CD4-positive, alpha-beta T cell treated with Interleukin-21 for 1 hour (primary cell): ENCODE results near the gene LAMC3.

Experiments used
- DNase-seq: peaks from one replicate; pipeline ENCODE4 v3.0.0-alpha.2; 2020

The LAMC3 gene

DNA sequence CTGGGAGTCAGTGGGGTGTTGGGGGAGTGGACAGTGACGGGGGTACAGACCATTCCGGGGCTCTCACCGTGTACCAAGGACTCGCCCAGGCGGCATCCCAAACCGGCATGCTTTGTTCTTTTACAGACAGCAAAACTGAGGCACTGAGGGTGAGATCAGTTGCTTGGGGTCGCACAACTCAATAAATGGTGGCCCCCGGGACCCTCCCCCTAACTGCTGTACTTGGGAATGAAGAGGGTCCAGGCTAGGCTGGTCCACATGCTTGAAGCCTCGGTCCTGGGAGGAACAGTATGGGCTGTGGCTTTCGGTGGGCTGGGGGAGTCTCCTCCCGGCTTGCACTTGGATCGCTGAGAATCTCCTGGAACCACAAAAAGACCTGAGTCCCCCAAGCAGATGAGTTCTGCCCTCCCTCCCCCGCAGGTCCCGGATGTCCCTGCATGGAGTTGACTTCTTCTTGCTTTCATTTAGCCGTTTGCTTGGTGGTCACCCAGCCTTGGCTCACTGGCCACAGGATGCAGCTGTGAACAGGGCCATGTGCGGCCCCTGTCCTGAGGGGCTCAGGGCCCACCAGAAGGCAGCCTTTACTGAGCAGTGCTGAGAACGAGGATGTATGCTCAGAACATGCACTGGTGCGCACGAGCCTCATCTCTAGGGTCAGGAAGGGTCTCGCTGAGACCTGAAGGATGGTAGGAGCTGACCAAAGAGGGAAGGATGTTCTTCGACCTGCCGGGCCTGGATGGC is 4.2 kb downstream of the LAMC3 start:
- no peak for DNase-seq

DNA sequence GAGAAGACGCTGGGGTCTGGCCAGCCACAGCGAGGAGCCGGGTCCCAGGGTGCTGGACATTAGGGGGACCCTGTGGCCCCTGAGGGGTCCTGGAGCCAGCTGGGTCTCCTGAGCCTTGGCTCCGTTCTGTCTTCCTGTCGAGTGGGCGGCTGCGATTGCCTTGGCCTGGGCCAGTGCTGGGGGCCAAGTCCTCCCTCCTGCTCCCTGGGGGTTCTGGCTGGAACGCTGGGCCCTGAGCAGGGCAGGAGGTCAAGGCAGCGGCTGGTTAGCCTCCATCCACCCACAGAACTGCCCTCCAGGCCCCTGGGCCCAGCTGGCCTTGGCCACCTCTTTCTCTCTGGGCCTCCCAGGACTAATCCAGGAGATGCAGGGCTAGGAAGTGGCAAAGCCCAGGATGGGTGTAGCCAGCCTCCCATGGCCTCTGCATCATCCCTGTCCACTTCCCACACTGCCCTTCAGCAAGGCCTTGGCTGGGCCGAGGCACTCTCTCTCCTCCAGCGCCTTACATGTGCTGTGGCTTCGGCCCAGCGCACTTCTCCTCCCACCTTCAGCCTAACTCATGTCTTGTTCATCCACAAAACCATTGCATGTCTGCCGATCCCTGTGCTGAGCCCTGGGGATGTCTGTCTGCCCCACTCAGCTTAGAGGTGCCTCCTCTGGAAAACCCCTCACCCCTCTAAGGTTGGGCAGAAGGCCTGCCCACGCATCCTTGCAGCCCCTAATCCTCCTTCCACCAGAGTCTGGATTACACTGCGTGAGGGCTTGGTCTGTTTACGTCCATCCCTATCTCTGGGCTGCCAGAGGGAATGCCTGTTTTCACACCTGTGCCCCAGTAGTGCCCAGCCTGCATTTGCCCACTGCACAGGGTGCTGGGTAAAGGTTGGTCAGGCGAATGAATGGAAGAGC is 5.0 kb downstream of the LAMC3 start:
- no peak for DNase-seq

DNA sequence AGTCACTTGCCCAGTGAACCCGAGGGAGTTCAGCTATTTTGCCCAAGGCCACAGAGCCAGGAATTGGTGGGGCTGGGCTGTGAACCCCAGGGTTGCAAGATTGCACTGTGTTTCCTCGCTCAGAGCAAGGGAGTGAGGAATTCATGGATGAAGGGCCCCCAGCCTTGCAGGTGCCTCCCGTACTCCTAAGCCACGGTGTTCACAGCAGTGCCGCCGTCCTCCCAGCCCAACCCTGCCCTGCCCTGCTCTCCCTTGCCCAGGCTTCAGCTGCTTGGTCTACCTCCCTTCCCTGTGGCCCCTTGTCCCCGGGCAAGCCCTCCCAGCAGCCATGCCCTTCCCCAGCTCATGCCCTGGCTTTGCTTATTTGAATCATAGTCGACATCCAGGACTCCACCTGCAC is 6.1 kb downstream of the LAMC3 start:
- DNase-seq, result no peak

DNA sequence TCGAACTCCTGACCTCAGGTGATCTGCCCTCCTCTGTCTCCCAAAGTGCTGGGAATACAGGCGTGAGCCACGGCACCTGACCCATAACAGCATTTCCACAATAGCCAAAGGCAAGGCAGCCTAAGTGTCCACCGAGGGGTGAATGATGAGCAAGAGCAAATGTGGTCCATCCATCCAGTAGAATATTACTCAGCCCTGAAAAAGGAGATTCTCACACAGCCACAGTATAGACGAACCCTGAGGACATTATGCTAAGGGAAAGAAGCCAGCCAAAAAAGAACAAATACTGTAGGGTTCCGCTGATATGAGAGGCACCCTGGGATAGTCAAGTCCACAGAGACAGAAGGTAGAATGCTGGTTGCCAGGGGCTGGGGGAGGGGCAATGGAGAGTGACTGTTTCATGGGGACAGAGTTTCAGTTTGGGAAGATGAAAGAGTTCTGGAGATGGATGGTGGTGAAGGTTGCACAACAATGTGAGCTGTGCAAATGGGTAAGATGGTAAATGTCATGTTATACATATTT is 7.0 kb downstream of the LAMC3 start:
- DNase-seq, result no peak

DNA sequence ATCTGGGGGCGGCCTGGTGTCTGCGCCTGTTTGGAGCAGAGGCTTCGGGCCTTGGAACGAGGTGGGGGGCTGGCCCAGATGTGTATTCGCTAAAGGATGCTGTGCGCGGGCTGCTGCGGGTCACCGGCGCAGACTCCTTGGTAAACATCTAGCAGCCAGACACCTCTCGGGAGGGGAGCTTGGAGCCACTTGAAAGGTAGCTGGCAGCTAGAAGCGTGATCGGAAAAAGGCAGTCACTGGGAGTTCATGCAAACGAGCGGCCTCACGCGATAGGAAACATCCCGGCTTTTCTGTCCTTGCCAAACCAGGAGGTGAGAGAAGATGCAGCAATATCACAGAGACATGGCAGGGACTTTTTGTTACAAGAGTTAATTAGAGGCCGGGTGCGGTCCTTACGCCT is 8.1 kb downstream of the LAMC3 start:
- no peak for DNase-seq

DNA sequence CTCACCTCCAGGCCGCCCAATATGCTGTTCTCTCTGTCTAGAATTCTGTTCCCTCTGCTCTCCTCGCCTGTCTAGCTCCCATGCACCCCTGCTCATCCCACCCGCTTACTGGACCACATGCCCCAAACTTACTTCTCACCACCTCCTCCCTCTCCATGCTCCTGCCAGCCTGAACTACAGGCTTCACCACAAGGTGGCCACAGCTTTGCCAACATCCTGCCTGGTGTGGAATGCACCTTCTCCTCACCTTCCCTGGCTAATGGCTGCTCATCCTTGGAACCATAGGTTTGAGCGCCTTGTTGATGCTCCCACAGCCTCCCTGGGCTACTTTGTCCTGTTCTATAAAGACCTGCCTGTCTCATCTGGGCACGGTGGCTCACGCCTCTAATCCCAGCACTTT is 9.6 kb downstream of the LAMC3 start:
- no peak for DNase-seq

DNA sequence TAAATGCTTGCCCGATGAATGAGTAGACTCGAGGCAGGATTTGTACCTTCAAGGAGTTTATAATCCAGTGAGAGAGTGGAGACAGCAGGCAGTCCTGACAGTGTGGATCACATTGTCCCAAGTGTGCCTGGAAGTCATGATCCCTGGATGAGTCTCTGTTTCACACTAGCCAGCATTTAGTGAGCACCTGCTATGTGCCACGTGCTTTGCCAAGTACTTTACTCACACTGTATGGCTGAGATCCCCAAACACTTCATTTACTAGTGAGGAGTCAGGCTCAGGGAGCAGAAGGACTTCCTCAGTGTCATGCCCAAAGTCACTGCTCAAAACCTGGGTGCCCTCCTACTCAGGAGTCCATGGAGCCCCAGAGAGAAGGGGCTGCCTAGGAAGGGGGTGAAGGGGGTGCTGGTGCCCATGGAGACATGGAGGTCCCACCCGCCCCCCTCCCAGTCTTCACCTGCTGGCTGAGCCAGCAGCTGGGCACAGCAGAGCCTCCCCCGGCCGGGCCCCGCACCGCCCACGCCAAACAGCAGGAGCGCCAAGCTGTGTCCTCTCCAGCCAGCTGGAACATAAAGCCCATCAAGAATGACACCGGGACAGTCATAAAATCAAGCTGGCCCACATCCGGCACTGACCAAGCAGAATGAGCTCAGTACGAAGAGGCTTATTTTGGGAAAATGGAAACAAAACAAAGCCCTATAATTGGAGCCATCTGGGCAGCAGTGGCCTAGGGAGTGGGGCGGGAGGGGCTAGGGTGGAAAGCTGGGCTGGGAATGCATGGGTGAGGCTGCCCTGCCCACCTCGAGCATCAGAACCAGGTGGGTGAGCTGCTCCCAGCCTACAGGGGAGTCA is 10.6 kb downstream of the LAMC3 start:
- DNase-seq, result no peak

DNA sequence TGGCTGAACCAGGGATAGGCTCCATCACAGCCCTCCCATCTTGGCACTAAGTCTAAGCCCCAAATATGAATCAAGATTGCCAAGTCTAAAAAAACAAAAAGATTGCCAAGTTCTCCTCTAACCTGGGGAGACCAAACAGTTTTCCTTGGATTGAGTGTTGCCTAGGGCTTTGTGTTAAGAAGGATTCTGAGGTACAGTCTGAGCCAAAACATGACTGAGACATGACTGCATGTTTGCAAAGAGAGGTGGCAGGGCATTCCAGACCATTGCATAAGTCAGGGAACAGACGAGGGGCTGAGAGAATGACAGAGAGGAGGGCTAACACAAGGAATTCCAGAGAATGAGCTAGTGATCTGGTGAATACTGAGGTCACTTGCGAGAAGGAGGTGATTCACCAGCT is 11.4 kb downstream of the LAMC3 start:
- DNase-seq, result no peak

DNA sequence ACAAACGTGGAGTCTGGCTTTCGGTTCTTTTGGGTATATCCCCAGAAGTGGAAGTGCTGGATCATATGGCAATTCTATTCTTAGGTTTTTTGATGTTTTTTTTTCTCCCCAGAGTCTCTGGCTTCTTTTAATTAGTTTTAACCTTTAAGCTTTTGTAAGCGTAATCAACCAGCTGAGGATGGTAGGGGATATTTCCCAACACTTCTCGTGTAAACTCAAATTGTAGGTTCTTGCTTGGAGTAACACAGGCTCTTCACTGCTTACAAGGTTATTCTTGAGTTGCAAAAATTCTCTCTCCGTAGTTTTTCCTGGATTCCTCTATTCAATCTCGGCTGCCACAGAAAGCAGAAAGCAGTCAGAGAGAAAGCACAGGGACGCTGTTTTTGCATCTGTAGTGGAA is 11.9 kb downstream of the LAMC3 start:
- DNase-seq, result no peak

DNA sequence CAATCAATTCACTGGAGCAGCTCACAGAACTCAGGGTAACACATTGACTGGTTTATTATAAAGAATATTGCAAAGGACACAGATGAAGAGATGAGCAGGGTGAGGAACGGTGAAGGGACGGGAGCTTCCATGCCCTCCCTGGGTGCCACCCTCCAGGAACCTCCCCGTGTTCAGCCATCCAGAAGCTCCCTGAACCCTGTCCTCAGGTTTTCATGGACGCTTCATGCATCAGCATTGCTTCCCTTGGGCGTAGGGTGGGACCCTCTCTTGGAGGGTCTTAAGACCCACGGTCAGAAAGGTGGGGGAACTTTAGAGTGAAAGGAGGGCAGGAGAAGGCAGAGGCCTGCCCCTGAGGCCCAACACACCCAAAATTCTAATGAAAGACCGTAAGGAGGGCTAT is 12.8 kb downstream of the LAMC3 start:
- no peak for DNase-seq

DNA sequence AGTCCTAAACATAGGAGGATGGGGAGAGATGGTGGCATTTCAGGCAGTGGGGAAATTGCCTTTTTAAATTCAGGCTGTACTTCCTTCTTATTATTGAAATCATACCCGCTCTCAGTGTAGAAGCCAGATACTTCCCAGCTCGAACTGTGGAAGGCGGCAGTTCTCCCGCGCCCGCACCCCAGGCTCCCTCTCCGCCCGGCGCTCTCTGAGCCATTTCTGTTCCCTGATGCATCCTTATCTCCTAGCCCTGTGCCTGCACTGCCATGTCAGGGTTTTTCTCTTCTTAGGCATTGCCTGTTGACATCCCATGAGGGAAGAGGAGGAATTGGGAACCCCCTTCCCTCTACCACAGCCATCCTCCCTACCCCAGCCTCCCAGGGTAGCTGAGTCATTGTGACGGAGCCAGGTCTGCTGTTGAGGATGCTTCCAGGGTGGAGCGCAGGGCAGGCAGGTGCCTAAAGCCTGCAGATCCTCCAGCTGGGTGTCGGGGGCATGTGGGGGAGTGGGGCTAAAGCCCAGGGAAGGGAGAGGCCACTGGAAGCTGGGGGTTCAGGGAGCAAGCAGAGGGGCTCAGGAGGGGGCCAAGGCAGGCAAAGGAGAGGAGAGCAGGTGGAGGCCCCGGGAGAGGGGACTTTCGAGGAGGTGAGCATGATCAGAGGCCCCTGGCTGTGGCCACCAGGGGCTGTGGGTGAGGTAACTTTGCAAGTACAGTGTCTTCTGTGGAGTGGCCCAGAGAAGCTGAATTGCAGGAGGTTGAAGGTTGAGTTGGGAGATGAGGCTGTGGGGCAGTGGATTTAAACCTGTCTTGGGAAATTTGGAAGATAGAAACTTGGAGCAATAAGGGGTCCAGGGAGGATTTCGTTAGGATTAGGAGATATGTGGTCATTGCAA is 16.2 kb downstream of the LAMC3 start:
- DNase-seq, result no peak

DNA sequence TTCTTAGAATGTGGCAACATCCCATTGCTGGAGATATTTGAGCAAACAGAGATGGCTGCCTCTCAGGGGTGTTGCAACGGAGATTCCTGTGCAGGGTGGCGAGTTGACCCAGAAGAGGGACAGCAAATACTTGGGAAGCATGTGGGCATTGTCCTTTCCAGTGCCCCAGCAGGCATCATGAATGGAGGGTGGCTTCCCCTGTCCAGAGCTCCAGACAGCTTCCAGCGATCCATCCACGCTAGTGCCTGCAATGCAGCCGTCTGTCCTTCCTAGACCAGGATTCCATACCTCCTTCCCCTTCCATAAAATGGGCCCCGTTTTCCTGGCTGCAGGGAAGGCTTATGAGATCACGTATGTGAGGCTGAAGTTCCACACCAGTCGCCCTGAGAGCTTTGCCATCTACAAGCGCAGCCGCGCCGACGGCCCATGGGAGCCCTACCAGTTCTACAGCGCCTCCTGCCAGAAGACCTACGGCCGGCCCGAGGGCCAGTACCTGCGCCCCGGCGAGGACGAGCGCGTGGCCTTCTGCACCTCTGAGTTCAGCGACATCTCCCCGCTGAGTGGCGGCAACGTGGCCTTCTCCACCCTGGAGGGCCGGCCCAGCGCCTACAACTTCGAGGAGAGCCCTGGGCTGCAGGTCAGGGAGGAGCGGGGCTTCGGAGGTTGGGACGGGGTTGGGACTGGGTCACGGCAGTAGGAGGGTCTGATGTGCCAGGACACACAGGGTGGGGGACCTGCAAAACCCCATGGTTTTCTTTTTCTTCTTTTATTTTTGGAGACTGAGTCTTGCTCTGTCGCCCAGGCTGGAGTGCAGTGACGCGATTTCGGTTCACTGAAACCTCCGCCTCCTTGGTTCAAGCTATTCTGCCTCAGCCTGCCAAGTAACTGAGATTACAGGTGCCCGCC is 17.2 kb downstream of the LAMC3 start:
- no peak for DNase-seq

DNA sequence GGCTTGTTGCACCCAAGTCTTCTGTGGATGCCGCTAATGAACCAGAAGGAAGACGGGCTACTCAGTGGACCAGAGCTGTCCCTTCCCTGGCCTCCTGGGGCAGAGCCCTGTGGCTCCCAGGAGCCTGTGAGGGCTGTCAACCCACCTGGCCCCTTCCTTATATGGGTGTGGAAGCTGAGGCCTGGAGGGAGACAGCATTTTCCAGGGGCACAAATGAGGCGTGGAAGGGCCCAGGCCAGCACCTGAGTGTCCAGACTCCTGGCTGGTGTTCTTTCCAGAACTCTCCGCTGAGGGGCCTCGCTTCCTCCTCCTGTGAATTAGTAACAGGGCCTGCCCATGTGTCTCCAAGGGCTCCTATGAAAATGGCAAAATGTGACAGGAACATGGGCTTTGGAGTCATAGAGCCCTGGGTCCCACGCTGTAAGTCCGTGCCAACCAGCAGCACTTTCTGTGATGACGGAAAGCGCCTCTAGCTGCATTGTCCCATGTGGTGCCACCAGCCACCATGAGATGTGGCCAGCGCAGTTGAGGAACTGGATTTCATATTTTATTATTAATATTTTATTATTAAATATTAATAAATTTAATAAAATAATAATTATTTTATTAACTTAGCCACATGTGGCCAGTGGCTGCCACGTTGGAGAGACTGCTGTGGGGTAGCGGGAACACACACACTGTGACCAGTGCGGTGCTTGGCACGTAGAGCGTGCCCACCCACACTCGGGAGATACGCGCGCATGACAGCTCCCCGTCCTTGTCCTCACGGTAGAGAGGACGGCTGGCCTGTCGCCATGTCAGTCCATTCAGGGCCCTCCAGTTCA is 18.3 kb downstream of the LAMC3 start:
- no peak for DNase-seq

DNA sequence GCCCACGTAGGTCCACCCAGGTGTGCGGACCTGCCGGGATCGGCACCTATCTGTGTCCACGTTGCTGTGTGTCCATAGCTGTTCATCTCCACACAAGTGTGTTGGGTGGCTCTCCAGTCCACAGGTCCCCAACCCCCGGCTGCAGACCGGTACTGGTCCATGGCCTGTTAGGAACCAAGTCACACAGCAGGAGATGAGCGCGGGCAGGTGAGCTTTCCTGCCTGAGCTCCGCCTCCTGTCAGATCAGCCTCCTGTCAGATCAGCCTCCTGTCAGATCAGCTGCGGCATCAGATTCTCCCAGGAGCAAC is 18.9 kb downstream of the LAMC3 start:
- no peak for DNase-seq

DNA sequence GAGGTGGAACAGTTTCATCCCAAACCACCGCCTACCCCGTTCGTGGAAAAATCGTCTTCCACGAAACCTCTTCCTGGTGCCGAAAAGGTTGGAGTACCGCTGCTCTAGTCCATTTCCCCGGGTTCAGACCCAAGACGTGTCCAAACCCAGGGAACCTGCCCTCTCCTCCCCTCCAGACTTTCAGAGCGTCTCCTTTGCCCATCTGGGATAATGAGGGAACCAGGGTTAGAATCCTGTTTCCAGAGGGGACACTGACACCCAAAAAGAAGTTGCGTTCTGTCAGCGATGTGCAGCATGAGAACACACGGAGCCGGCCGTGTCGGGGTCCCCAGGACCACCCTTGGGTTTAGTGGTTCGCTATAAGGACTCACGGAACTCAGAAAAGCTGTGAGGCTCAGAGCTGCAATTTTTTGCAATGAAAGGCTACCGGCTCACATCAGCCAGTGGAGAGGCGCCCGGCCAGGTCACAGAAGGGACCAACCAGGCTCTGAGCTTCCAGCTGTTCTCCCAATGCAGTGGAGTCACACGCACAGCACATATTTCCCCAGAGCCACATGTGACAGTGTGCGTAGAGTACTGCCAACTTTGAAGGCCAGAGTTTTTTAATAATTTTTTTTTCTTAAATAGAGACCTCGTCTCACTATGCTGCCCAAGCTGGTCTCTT is 19.4 kb downstream of the LAMC3 start:
- no peak for DNase-seq

DNA sequence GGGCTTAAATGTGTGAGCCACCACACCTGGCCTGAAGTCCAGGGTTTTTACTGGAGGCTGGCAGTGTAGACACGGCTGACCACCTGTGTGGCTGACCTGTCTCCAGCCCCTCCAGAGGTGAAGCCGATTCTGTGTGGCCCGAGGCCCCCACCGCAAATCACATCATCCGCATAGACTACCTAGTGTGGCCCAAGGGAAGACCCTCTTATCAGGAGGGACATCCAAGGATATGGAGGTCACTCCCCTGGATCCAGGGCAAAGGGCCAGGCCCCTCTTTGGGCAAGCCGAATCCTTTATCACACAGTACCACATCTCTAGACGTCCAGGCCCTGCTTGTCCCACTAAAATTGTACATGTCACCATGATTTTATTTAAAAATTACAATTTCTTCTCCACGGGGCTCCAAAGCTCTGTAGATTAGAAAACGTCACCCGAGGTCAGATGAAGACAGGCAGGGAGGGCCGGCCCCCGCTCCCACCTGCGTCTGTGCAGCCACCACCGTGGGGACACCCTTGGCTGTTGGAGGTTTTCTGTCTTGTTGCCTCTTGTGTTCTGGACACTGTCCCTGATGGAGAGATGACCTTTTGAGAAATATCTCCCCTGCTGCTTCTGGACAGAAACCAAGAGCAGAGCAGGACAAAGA is 20.1 kb downstream of the LAMC3 start:
- no peak for DNase-seq

DNA sequence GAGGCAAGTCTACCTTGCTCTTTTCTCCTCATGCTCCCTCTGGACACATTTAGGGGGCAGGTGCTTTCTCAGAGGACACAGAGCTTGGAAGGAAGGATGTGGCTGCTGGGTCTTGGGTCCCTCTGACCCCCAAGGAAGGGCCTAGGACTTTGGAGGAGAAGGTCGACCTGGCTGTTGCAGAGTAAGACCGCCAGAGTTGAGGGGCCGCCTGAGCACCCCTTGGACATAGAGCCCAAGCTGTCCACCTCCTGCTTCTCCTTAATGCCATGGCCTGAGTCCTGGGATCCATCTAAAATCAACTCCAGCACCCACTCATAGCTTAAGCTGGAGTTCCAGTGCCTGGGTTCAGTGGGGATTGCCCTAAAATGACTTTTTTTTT is 20.6 kb downstream of the LAMC3 start:
- no peak for DNase-seq

DNA sequence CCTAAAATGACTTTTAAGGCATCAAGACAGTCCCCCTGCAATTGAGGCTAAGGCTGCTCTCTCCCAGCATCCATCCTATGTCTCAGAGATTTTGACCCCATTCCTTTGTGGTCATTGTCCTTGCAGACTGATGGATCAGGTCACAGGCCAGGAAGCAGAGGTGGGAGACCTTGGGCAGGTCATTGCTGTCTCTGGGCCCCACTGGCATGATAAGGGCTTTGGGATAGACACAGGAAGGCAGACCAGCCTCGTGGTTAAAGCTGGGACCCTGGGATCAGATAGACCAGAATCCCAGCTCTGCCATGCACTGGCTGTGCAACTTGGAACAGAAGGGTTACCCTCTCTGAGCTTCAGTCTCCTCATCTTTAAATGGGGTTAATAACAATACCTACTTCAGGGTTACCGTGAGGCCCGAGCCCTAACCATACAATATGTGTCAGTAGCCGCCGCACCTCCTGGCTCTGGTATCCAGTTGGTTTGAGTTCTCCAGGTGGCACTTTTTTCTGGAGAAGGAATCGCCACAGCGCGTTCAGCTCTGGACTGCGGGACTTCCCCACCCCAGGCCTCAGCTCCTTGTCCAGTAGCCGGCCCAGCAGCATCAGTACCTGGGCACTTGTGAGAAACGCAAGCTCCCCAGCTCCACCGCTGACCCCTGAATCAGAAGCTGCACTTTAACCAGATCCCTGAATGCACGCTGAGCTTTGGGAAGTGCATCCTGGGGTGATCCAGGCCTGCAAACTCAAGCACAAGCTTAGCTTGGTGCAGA is 21.4 kb downstream of the LAMC3 start:
- DNase-seq, result no peak
